ENCODE data around the gene SHMT2.

The SHMT2 gene

DNA sequence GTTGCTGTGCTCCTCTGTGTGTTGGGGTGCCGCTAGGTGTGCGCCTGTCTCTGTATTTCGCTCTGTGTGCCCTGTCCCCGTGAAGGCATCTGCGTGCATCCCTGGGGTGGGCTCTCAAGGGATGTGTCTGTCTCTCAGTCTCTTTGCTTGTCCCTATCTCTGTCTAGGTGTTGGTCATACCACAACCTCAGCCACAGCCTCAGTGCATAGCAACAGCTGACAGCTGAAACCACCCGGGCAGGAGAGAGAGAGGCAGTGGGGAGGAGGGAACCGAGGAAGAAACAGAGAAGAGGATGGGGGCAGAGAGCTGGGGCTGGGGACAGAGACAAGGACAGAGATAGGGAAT is 13.9 kb upstream of the SHMT2 start:
- no peak for DNase-seq

DNA sequence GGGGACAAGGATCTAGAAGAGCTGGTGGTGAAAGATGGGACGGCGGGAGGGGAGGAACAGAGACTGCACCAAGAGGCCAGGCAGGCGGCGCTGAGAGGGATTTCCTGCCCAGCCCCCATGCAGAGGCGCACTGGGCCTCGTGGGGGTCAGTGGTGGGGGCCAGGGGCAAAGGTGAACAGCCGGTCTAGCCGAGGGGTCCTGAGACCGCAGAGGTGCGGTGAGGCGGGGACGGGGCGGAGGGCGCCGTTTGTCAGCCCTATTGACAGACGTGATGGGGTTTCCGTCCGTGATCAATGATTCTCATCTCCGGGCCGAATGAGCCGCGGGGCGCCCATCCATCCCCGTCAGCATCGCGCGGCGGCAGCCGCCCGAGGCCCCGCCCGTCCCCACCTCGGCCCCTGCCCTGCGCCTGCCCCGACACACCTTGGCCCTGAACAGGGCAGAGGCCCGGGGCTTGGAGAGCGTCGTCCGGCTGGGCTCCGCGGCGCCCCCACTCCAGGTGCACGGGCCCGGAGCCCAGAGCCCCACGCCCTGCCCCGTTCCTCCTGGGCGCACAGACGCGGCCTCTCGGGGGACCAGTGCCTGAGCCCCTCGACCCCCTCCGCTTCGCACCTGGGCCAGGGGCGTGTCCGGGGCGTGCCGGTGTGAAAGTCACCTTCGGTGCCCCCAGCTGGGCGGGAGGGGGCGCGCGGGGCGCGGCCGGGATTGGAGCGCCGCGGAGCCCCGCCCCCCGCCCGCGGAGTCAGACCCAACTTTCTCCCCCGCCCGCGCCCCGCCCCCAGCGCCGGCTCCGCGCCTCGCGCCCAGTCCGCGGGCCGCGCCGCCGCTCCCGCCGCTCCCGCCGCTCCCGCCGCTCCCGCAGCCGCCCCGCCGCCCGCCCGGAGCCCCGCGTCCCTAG is 13.2 kb upstream of the SHMT2 start, which contains the start of gene NXPH4:
Gene NXPH4 (plus strand): TSS at position 781 of the 898 bp plus-strand sequence. CDS start 176 bp downstream, outside the sequence.
- peak; percentile 48 for DNase-seq

DNA sequence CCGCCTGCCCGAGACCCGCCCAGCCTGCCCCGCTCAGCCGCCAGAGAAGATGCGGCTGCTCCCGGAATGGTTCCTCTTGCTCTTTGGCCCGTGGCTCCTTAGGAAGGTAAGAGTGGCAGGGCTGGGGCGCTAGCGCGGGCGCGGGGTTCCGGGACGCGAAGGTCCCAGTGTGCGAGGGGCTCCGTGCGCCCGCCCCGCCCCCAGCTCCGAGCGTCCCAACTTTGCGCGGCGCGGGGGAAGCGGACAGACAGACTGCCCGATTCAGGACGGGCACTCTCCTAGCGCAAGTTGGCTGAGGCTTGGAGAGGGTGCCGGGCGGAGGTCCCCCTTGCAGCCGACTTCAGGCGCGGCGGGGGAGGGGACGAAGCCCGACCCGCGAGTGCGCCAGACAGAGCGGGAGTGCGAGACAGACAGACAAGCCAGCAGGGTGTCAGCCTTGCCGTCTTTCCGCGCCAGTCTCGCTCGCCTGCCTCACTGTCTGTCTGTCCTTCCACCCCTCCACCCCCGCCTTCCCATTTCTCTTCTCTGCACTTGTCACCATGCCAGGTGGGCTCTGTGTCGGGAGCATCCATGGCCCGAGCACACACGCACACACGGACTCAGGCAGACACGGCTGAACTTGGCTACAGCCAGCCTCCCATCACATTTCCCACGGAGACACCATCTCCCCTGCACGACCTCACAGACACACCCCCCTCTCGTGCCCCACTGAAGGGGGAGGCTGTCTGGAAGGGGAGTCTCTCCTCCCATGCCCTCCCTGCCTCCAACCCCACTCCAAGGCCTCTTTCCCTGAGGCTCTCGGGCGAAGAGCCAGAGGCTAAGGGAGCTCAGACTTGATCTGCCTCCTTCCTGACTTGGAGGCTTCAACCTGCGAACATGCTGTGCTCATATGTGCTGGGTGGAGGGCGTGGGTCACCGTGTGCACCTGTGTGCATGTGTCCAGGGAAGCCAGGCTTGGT is 12.3 kb upstream of the SHMT2 start:
- DNase-seq = peak; percentile 66

DNA sequence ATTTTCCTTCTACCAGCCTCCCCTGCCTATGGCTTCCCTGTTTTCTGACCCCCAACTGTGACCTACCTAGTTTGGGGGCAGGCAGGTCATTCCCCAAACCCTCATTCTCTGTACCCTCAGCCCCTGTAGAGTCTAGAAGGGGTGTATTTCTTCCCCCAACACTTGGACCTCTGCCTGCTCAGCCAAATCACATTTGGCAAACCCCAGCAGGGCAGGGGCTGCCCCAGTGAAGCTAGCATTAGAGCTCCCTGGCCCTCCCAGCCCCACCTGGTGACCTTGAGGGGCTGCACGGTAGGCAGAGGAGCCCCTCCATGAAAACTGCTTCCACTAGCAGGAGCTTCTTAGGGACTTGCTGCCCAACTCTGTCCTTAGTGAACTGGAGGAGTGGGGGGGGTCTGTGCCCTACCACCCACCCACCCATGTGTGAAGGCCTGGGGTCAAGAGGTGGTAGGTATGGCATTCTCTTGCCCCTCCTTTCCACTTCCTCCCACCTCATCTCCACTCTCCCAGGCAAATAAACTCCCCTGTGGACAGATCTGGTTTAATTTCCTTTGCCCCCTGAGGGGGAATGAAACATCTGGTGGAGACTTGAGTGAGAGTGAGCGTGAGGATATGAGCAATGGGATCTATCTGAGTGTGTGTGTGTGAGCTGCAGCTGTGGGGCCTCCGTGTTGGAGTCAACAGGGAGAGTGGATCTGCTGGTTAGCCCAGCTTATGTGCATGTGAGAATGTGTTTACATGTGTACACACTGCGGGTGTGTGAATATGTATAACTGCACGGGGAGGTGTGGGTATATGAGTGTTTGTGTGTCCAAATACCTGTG is 11.3 kb upstream of the SHMT2 start:
- DNase-seq = no peak

DNA sequence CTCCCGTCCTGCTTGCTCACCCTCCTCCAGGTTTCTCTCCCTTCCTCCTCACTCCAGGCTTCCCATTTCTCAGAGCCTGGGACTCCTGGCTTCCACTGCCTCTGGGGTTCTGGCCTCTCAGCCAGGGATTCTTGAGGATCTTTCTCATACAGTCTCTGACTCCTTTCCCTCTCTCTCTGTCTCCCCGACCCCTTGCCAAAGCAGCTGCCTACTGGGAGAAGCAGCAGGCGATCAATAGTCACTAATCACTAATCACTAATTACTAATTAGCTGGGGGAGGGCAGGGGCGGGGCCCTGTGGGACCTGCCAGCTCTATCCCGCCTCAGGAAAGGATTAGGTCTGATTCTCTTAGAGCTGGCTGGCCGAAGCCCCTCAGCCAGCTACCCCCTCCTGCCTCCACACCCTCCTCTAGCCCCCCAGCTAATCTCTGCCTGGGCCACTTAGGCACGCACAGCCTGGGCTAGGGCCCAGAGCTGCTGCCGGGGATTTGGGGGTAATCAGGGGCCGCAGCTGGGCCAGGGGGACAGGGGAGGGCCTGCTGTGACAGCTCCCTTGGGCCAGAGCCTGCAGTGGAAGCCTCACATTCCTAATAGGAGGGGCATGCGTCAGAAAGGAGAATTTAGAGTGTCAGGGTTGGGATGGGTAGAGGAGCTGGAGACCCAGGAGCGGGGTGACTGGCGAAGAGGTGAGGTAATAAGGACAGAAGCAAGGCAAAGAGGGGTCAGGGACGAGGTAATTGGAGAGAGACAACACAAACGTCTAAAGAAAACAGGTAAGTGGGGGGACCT is 10.1 kb upstream of the SHMT2 start:
- DNase-seq = no peak

DNA sequence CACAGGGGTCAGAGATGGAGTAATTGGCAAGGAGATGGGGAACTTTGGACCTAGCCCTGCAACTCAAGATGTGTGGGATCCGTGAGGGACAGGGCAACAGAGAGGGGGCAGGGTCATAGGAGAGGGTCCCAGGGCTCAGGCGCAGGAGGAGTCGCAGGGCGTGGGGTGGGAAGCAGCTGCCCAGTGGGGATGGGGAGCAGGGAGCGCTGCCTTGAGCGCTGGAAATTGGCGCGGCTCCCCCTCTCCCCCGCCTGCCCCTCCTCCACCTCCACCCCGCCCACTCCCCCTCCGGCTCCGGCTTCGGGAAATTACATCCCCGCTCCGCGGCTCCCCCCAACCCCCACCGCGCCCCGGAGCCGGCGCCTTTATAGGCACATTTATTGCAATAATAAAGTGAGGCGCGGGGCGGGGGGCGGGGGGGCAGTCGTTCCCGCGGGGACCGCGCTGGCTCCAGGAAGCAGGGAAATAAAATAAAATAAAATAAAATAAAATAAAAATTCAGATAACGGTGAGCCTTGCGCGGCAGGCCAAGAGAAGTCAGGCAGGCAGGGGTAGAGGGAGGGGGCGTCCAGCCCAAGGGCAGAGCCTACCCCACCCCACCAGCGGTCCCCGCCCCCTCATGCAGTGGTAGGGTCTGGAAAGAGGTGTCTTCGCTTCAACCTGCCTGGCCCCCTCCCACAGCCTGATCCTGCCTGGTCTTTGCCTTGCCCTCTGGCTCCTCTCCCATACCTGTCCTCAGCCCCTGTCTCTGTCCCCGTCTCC is 9.3 kb upstream of the SHMT2 start:
- DNase-seq = no peak

DNA sequence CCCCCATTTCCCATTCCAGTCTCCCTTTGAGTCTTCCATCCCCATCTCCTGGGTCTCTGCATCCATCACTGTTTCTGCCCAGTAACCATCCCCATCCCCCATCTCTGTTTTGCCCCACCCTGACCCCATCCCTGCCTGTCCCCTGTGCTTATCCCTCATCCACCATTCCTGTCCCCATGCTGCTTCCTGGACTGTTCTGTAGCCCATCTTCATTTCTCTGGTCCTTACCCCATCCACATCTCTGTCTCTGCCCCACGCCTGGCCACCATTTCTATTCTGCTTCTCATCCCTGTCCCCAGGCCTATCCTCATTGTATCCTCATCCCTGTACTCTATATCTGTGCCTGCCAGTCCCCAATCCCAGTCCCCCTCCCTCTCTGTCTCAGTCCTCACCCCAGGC is 8.7 kb upstream of the SHMT2 start:
- DNase-seq = no peak

DNA sequence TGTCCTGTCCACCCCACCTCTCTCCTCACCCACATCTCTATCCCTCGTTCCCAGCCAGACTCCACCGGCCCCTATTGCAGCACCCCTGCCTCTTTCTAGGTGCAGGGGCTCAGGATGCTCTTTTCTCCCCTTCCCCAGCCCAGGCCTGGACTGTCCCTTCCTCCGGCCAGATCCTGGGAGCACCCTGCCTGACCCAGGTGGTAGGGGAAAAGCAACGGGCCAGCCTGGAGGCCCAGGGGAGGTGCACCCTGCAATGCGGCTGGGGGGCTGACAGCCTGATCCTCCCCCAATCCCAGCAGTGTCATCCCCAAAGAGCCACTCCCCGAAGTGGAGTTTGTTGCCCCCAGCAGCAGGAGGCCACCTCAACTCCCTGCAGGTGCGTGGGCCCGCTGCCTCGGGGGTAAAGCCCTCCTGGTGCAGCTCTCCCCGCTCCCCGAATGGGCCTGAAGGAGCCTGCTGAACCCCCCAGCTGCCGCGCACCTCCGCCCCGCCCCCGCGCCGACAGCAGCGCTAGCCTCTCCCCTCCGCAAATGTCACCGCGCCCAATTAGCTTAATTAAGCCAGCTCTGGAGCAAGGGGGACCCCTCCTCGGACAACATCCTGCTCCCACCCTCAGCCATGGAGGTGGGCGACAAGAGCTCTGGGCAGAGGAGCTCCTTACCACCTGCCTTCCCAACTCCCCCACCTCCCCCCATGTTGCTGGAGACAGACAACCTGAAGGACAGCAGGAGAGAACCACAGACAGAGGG is 8.2 kb upstream of the SHMT2 start:
- DNase-seq = no peak

DNA sequence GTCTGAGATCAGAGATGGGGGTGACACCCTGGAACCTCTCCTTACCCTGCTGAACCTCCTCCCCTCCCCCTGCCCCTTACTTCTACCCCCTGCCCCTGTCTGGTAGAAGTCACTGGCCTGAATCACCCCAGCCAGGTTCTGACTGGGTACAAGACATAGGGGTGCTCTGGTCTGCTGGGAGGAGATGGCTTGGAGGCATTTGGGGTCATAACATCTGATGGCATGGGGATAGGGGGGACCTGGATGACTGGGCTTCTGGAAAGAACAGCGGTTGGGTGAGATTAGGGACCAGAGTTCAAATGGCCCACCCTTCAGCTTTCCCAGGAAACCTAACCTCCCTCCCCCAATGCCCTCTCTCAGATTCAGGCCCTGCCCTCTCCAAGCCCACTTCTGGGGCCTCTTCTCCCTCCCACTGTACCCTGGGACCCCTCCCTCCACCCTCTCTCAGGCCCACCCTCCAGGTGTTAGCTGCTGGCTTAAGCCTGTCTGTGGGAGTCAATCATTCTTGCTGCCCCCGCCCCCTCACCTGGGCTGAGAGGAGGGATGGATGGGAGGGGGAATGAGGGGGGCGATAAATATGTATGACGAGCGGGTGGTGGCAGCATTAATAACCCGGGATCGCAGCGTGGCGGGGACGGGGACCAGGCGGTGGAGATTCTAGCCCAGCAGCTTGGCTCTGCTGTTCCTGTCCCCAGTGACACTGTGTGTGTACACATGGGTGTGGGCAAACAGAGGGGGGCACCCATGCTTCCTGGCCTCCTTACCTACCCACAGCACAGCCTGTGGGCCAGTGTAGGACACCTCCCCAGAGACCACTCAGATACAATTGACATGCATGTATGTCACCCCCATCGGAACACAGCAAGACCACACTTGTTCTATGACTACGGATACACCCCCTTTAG is 7.0 kb upstream of the SHMT2 start:
- DNase-seq = no peak

DNA sequence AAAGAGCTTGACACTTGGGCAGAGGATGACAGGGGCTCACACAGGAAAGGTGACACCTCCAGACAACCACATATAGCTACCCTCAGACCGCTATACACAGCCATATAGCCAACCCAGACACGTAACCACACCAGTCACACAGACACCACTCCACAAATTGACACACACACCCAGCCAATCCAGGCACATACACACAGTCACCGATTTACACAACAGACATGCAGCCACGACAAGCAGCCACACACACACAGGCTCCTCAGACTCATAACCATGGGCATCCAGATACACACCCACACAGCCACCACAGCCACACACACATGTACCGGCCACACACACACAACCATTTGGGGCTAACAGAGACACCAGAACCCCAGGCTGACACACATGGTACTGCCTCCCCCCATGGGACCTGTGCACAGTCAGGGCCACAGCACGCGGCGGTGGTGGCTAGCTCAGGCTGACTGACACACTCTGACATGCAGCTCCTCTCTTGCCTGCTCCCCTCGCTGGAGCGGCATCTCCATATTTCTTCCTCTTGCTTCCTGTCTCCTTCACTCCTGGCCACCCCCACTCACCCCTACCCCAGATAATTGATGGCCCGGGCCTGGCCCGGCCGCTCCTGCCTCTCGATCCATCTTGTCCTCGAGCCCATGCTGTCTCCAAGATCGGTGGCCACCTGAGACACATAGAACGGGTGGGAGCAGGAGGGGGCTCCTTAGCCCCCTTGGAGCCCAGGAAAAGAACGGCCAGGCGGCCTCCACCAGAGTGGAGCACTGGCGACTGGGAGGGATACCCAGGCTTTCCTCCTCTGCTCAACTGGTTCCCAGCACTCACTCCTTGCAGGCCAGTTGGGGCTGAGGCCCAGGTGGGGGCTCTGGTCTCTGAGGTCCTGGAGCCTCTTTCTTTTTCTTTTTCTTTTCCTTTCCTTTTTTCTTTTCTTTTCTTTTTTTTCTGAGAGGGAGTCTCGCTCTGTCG is 6.0 kb upstream of the SHMT2 start:
- DNase-seq = peak; percentile 43

DNA sequence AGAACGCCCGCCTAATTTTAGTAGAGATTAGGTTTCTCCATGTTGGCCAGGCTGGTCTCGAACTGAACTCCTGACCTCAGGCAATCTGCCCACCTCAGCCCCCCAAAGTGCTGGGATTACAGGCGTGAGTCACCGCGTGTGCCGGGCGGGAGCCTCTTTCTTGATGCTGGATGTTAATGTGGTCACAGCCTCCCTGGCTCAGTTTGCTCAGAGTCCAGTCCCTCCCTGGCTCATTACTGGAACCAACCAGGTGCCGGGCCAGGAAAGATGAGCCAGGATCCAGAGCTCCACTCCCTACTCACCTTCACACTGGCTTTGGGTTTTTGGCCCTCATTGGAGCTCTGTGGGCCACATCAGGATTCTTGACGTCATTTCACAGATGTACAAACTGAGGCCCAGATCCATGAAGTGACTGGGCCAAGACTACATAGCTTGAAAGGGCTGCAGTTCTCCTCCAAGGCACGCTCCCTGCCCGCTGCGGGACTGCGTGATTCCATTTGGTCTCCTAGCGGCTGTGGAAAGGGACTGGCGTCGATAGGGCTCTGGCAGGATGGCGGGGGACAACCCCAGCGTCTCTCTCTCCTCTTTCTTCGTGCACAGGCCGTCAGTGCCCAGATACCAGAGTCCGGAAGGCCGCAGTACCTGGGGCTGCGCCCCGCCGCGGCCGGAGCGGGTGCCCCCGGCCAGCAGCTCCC is 5.1 kb upstream of the SHMT2 start:
- DNase-seq = no peak

DNA sequence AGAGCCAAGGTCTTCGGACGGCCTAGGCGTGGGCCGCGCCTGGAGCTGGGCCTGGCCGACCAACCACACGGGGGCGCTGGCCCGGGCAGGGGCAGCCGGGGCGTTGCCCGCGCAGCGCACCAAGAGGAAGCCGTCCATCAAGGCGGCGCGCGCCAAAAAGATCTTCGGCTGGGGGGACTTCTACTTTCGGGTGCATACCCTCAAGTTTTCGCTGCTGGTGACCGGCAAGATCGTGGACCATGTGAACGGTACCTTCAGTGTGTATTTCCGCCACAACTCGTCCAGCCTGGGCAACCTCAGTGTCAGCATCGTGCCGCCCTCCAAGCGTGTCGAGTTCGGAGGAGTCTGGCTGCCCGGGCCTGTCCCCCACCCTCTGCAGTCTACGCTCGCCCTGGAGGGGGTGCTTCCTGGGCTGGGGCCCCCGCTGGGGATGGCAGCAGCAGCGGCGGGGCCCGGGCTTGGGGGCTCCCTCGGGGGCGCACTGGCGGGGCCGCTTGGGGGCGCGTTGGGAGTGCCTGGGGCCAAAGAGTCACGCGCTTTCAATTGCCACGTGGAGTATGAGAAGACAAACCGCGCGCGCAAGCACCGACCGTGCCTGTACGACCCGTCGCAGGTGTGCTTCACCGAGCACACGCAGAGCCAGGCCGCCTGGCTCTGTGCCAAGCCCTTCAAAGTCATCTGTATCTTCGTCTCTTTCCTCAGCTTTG is 4.4 kb upstream of the SHMT2 start:
- no peak for DNase-seq

DNA sequence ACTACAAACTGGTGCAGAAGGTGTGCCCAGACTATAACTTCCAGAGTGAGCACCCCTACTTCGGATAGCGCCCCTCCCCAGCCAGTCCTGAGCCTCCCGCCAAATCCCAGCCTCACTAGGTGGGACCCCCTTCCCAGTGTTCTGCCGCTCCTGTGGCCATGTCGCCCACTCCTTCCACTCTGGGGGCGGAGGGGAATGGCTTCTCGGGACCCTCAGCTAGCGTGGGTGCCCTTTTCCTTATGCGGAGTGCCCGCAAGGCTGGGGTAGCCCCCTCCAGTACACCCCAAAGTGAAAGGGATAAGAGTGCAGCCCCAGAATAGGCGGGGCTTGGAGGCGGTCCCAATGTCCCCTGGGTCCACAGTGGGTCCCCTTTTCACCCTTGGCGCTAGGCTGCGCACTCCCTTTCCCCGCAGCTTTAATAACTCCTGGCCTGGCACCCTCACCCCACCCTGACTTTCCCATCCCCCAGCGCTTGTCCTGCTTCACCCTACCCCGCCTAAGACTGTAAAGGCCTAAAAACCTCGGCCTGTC is 3.8 kb upstream of the SHMT2 start:
- DNase-seq = no peak

DNA sequence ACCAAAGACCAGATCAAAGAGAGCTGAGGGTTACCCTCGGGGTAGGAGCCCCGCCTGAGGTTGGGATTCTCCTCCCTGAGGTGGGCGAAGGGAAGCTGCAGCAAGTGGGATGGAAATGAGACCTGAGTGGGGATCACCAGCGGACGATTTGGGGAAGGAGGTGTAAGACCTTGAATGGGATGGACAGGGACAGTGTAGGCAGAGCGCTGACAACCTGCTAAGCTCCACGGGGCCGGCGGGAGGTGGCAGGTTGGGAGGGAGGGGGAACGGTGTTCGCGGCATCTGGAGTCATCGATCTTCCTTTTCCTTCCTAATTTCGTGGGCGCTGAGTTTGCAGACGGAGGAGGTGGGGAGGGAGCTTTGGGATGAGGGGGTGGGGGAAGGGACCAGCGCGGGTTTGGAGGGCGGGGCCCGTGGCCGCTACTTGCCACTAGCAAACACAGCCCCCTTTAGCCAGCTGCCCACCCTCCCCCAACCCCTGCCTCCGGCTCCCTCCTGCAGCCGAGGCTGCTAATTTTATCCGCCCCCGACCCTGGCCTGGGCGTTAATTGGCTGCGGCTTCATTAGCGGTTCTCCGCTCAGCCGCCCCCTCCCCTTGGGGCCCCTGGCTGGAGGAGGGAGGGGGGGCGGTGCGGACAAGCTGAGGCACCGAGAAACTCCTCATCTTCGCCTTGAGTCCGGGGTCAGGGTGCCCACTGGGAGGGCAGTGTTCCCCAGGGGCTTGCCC is 2.8 kb upstream of the SHMT2 start:
- no peak for DNase-seq

DNA sequence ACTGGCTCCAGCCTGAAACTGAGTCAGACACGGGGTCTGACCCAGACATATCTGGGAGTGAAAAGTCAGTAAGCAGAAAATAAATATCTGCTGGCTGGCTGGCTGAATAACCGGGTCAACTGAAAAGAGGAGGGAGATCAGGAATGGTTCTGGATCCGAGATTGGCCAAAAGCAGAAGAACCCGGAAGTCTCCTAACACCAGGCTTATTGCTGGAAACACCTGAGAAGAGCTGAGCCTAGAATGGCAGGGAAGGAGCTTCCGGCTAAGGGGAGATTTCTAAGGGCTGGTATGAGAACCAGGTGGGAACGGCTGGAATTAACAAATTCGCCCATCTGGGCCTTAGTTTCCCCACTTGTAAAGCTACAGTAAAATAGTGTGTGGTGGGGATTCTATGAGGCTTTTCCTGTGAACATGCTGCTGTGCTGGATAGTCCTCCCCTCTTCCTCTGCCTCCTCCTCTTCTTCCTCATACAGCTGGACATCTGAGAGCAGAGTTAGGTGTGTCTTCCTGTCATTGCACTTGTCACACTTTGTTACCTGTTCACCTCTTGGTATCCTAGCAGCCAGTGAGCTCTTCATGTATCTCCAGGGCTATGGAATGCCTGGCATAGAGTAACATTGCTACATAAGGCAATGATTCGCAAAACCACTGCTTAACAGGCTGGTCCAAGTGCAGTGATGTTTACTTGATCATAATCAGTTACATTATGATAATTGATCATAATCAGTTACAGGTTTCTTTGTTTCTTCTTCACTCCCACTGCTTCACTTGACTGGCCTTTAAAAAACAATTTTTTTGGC is 2.0 kb upstream of the SHMT2 start:
- no peak for DNase-seq
